Mesodermal cell (in vitro differentiated cells): Measurements from ENCODE around the gene FCER1G.

Experiments
- H3K27ac ChIP-seq: 2 replicates; pipeline ENCODE4 v1.7.0; 2013; ENCODE audit warnings: mild to moderate bottlenecking, low read depth, low read length, moderate library complexity; ENCODE audit not compliant: severe bottlenecking
- H3K36me3 ChIP-seq: 2 replicates; pipeline ENCODE4 v1.7.1; 2013; ENCODE audit warnings: mild to moderate bottlenecking, low read length, moderate library complexity; ENCODE audit not compliant: control insufficient read depth, insufficient read depth
- H3K4me1 ChIP-seq: one replicate; pipeline ENCODE4 v1.7.1; 2013; ENCODE audit warnings: mild to moderate bottlenecking, low read length; ENCODE audit not compliant: insufficient read depth, control insufficient read depth, poor library complexity, severe bottlenecking
- H3K4me3 ChIP-seq: 2 replicates; pipeline ENCODE4 v1.7.0; 2013; ENCODE audit warnings: low read length, control low read depth, mild to moderate bottlenecking; ENCODE audit not compliant: insufficient read depth, poor library complexity, severe bottlenecking; ENCODE audit errors: extremely low read depth
- H3K9me3 ChIP-seq: 2 replicates; pipeline ENCODE4 v1.7.1; 2013; ENCODE audit warnings: mild to moderate bottlenecking, low read length, moderate library complexity; ENCODE audit not compliant: control insufficient read depth
- WGBS, 2 experiments: methylation state at CpG; one replicate each; pipeline ENCODE4 v1.1.5; 2013; ENCODE audit warnings: missing lambda C conversion rate in 2 of 2; ENCODE audit not compliant: insufficient coverage in 2 of 2; 5-methylcytosine and 5-hydroxymethylcytosine counted together

The FCER1G gene

DNA sequence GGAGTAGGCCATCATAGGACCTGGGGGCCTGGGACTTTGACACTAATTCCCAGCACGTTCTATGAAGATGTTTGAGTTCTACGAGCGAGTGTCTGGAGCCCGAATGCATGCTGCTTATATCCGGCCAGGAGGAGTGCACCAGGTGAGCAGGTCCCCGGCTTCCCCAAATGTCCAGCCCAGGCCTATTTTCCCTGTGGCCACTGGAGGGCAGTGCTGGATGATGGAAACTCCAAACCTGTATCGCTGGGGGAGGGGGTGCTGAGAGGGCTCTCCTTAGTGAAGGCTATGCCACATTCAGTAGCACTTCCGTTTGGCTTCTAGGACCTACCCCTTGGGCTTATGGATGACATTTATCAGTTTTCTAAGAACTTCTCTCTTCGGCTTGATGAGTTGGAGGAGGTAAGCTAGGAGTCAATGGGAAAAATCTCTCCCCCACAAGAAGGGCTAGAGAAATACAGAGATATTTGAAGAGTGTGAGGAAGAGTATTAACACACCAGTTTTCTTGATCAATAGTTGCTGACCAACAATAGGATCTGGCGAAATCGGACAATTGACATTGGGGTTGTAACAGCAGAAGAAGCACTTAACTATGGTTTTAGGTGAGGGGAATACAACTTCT, 5.2 kb upstream of the FCER1G start:
- H3K36me3 ChIP-seq = peaks cover 95% of the 10 kb centered on the region
- no peak overlapping the region for H3K27ac ChIP-seq
- H3K4me1 ChIP-seq = peaks cover 2% of the 10 kb centered on the region
- H3K9me3 ChIP-seq = no peaks in the 10 kb centered on the region
- no peak overlapping the region for H3K4me3 ChIP-seq
- 33 to 43% methylated on average over 7 to 10 of the region's 11 CpGs for WGBS, 2 experiments

- Histone ChIP-seq H3K36me3 (peaks cover 65% of the 10 kb centered on the region), H3K9me3 (no peaks in the 10 kb centered on the region), H3K27ac (no peak overlapping the region), H3K4me3 (no peak overlapping the region), H3K4me1 (peaks cover 22% of the 10 kb centered on the region)
- 97 to 100% methylated on average over 4 to 9 of the region's 9 CpGs for WGBS, 2 experiments
These were observed 726 bp upstream of the FCER1G start for GRCh38 chr1:161214369-161214768.

DNA sequence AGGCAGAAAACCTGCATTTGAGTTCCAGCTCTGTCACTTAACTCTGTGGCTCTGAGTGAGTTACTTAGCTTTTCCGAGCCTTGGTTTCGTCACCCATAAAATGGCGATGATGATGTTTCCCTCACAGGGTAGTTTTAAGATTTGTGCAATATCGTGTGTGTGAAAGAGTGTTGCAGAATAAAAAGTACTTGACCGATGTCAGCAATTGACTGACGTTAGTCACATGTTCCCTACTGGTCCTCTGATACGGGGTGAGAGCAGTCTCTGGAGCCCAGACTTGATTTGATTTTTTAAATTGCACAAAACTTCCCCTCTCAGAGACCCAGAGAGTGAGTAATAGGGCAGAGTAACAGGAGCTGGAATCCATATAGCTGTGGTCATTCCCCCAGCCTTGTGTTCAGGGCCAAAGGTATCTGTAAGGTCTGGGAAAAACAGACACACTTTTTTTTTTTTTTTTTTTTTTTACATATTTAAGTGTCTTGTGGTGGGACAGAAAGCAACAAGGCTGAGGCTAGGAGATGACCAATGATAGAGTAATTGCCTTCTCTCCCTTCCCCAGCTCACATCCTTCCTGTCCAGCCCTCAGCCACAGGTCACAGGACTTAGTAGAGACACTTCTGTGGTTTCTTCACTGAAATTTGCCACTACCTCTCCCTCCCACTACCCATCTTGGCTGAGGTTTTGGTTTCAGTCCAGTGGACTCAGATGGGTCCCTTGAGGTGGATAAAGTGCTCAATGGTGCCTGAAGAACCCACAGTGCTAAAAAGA, 2.0 kb downstream of the FCER1G start:
- Histone ChIP-seq H3K9me3 (no peaks in the 10 kb centered on the region), H3K4me3 (no peak overlapping the region), H3K36me3 (peaks cover 37% of the 10 kb centered on the region), H3K4me1 (peaks cover 19% of the 10 kb centered on the region), H3K27ac (peak overlapping the region; percentile 33)
- WGBS, 2 experiments = 95 to 100% methylated on average over 4 to 7 of the region's 7 CpGs

DNA sequence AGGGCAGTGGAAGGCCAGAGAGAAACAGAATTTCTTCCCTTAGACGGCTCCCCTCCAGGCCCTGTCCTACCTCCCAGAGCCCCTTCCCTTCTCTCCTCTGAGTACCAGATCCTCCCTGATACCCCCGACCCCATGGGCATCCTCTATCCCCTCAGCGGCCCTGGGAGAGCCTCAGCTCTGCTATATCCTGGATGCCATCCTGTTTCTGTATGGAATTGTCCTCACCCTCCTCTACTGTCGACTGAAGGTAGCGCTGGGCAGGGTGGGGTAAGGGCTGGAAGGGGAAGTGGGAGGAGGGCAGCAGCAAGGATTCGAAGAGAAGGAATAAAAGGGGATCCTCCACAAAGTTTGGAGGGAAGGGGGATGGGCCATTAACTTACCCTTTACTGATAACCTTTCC, 2.7 kb downstream of the FCER1G start:
- Histone ChIP-seq H3K4me1 (peaks cover 19% of the 10 kb centered on the region), H3K36me3 (peaks cover 30% of the 10 kb centered on the region), H3K27ac (no peak overlapping the region), H3K4me3 (no peak overlapping the region), H3K9me3 (no peaks in the 10 kb centered on the region)
- 78 to 83% methylated on average over 2 to 3 of the region's 6 CpGs for WGBS, 2 experiments

GRCh38 chr1:161218301-161219077, 3.4 kb downstream of the FCER1G start:
- Histone ChIP-seq H3K4me1 (peaks cover 19% of the 10 kb centered on the region), H3K27ac (no peak overlapping the region), H3K36me3 (peaks cover 23% of the 10 kb centered on the region), H3K9me3 (no peaks in the 10 kb centered on the region), H3K4me3 (no peak overlapping the region)
- whole genome bisulfite sequencing, 2 experiments = 88 to 93% methylated on average over 4 to 5 of the region's 8 CpGs

- Histone ChIP-seq H3K36me3 (peaks cover 15% of the 10 kb centered on the region), H3K27ac (no peak overlapping the region), H3K4me1 (peaks cover 19% of the 10 kb centered on the region), H3K4me3 (no peak overlapping the region), H3K9me3 (no peaks in the 10 kb centered on the region)
- 93 to 100% methylated on average over 3 to 4 of the region's 5 CpGs for WGBS, 2 experiments
These were observed 4.2 kb downstream of the FCER1G start for GRCh38 chr1:161219078-161219892.

GRCh38 chr1:161220002-161220401, 4.9 kb downstream of the FCER1G start:
- no peaks in the 10 kb centered on the region for H3K9me3 ChIP-seq
- 86 to 95% methylated on average over 3 to 4 of the region's 5 CpGs for WGBS, 2 experiments
- no peak overlapping the region for H3K27ac ChIP-seq
- peaks cover 19% of the 10 kb centered on the region for H3K4me1 ChIP-seq
- H3K36me3 ChIP-seq = peaks cover 9% of the 10 kb centered on the region
- no peak overlapping the region for H3K4me3 ChIP-seq

GRCh38 chr1:161222175-161223019, 7.3 kb downstream of the FCER1G start:
- Histone ChIP-seq H3K27ac (no peak overlapping the region), H3K36me3 (no peaks in the 10 kb centered on the region), H3K4me3 (no peak overlapping the region), H3K4me1 (peaks cover 16% of the 10 kb centered on the region), H3K9me3 (no peaks in the 10 kb centered on the region)
- WGBS, 2 experiments = 76 to 96% methylated on average over 4 to 5 of the region's 6 CpGs

DNA sequence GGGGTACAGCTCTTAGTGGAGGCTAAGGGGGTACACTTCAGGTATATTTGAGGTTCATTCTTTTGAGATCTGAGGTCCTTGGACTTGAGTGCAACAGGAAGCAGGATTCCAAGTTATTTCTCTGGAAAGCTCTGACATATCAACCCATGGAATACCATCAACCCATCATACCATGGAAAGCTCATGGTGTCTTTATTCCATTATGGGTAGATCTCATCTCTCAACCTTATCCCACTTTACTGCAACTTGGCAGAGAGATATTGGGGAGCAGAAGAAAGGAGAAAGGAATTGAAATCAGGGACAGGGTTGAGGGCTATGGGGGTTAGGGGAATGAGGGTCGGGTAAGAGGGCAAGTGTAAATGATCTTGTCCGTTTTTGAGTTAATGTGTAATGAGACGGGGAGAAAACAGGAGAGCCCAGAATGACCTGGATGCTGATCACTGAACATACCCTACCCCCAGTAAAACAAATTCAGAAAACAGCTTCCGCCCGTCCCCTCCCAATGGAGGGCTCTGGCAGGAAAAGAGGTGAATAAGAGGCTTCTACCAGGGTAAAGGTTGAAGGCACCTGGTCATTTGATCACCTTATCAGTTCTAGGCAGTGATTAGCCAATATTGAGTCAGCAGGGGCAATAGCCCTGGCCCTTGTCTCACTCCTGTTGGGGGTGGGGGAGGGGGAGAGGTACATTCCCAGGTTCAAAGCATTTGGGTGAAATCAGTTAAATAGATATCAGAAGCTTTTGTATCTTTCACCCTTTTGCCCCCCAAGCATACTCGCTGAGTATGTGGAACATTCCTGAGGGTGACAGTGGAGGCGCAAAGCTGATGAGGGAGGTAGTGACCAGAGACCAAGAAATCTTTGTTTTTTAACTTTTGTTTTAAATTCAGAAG, 9.0 kb downstream of the FCER1G start:
- Histone ChIP-seq H3K36me3 (peaks cover 11% of the 10 kb centered on the region), H3K4me3 (no peak overlapping the region), H3K4me1 (peaks cover 10% of the 10 kb centered on the region), H3K9me3 (no peaks in the 10 kb centered on the region), H3K27ac (no peak overlapping the region)
- 90 to 100% methylated on average over 2 to 5 of the region's 7 CpGs for WGBS, 2 experiments
